ENCODE data around the gene ARL2BP.

DNA sequence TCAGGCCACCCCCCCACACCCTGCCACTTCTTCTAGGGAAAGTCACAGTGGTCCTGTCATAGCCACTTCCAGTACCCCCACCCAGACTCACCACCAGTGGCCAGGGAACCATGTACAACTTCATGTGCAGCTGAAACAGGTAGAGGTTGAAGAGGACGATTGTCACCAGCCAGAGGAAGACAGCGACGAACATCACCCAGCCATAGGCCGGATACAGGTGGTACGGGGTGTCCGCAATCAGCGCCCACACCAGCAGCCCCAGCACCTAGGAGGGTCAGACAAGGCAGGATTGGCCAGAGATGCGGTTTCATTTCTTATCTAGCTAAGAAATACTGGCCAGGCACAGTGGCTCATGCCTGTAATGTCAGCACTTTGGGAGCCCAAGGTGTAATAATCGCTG is 16.7 kb downstream of the ARL2BP start:
- TF ChIP-seq, protein P1, sequence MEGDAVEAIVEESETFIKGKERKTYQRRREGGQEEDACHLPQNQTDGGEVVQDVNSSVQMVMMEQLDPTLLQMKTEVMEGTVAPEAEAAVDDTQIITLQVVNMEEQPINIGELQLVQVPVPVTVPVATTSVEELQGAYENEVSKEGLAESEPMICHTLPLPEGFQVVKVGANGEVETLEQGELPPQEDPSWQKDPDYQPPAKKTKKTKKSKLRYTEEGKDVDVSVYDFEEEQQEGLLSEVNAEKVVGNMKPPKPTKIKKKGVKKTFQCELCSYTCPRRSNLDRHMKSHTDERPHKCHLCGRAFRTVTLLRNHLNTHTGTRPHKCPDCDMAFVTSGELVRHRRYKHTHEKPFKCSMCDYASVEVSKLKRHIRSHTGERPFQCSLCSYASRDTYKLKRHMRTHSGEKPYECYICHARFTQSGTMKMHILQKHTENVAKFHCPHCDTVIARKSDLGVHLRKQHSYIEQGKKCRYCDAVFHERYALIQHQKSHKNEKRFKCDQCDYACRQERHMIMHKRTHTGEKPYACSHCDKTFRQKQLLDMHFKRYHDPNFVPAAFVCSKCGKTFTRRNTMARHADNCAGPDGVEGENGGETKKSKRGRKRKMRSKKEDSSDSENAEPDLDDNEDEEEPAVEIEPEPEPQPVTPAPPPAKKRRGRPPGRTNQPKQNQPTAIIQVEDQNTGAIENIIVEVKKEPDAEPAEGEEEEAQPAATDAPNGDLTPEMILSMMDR (IDR thresholded peaks at IDR 0.05): no peak
- TF ChIP-seq POLR2AphosphoS5 (IDR thresholded peaks at IDR 0.05) (no peak), POLR2A (IDR thresholded peaks at IDR 0.05) (no peak), EP300 (IDR thresholded peaks at IDR 0.05) (no peak)

Data from suprapubic skin (tissue), 4 donors.